Ammon's horn (tissue), 1 donor: ENCODE data around the gene POLRMT.
"Not testable (repeated sequence)": the region's sequence is repeated elsewhere in the genome, so short reads cannot be mapped to it uniquely, and the experiment has no call there.

ENCODE experiments used
- DNase-seq: peaks from one replicate; pipeline ENCODE4 v3.0.0-alpha.2; 2016; ENCODE audit warnings: low spot score

POLRMT gene

DNA sequence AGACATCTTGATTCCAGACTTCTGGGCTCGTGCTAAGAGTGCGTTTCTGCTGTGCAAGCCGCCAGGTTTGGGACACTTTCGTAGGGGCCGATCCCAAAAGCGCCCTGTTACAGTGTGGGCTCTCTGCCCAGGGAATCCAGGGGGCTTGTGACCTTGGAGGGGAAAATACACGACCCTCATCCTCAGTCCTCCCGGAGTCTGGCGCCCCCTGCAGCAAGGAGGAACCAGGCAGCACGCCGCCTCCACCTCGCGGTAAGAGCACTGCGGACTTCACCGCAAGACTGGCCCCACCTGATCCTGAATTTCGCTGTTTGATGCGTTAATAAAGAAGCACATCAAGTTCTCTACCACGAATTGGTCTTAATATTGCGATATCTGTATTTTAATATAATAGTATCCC is 5.2 kb downstream of the POLRMT start:
- DNase-seq = no peak

- not testable (repeated sequence) for DNase-seq
Observed at GRCh38 chr19:626566-626965, 6.8 kb downstream of the POLRMT start.

DNA sequence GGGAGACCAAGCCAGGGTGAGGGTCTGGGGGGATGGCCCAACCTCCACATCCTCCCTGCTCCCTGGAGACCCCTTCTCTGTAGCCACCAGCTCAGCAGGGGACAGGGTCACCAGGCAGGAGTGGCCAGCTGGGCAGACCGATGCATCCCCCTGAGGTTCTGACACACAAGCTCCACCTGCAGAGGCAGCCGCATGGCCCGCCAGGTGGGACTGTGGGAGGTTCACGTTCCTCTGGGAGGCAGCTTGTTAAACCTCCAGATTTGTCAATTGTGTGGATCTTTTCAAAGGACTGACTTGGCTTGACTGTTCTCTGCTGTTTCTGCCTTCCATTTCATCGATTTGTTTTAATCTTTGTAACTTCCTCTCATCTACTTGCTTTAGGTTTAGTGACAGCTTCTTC is 8.1 kb downstream of the POLRMT start:
- no peak for DNase-seq

- DNase-seq = no peak
Observed at GRCh38 chr19:624433-625109, 8.8 kb downstream of the POLRMT start.

DNA sequence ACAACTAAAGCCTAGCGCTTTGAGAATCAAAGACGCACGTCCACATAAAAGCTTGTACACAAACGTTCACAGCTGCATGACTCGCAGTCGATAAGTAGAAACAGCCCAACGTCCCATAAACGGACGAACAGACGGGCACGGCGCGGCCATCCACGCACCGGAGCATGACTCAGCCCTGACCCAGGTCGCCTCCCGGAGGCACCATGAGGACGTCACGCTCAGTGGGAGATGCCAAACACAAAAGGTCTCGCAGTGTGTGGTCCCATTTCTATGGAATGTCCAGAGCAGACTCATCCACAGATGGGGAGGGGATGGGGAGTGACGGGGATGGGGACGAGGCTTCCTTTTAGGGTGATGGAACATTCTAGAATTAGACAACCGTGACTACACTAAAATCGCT is 9.4 kb downstream of the POLRMT start:
- no peak for DNase-seq

- DNase-seq = no peak
Observed at GRCh38 chr19:623175-623916, 10.0 kb downstream of the POLRMT start.

GRCh38 chr19:622666-623065 is 10.7 kb downstream of the POLRMT start:
- DNase-seq = no peak

- no peak for DNase-seq
Observed at GRCh38 chr19:621819-622218, 11.5 kb downstream of the POLRMT start.

DNA sequence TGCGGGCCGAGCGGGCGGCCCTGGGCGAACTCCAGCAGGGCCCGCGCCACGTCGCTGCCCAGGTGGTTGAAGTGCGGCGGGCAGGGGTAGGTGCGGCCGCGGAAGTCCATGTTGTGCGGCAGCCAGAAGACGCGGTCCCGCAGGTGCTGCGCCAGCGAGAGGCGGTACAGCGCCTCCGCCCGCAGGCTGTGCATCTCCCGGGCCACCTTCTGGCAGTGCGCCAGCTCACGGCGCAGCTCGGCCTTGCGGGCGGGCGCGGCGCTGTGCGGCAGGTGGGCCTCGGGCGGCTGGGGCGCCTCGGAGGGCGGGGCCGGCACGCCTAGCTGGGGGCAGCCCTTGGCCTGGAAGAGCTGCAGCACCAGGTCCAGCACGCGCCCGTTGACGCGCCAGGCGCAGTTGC is 12.1 kb downstream of the POLRMT start:
- DNase-seq = not testable (repeated sequence)

GRCh38 chr19:620166-620862 is 13.0 kb downstream of the POLRMT start:
- no peak for DNase-seq

DNA sequence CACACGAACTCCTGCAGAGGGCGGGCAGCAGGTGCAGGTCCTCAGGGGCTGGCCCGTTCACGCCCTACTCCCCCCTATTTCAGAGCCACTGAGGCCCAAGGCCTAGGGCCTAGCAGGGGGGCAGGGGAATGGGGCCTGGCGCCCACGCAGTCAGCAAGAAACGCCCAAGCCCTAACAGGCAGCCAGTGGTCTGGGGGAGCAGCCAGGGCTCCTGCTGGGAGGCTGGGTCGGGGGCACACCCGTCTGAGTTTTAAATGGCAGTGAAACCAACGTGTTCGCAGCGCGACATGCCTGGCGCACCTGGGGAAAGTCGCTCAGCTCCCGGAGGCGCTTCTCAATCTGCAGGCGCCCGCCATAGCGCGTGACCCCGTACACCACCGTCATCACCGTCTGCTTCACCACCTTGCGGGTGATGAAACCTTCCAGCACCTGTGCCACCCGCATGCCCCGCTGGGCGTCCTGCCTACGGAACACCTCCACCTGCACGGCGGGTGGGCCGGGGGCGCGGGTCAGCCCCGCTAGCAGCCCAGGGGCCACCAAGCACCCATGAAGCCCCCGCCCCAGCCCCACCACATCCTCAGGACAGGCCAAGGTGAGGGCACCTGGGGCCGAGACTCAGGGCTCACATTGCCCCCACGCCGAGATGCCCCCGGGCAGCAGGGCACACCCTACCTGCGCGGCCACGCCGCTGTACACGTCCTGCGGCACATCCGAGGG is 13.9 kb downstream of the POLRMT start:
- DNase-seq = no peak

GRCh38 chr19:618674-619285 is 14.6 kb downstream of the POLRMT start:
- no peak for DNase-seq

- no peak for DNase-seq
Observed at GRCh38 chr19:618247-618619, 15.1 kb downstream of the POLRMT start.

DNA sequence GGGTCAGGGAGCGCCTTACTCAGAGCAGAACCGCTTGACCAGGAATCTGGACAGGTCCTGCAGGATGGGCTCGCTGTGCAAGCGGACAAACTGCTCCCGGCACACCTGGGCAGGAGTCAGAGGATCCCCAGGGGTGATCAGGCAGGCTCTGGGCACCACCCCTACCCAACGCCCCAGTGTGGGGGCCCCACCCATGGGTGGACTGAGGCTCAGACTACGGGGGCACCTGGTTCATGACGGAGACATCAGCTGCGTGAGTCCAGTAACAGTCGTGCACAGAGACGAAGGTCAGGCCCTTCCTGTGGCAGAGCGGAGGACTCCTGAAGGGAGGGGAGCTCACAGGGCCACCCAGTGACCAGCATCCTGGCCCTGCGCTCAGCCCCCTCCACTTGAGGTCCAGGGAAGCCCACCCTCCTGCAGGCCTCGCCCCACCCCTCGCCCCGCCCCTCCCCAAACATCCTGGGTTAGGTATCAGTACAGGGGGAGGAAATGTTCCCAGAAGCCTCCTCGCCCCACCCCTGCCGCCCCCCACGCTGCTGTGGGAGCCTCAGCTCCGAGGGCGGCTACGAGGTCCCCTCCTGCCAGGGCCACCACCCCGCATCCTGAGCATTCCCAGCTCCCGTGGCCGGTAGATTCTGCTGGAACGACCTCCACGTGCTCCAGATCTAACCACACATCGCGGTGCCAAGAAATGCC is 15.6 kb downstream of the POLRMT start:
- no peak for DNase-seq

DNA sequence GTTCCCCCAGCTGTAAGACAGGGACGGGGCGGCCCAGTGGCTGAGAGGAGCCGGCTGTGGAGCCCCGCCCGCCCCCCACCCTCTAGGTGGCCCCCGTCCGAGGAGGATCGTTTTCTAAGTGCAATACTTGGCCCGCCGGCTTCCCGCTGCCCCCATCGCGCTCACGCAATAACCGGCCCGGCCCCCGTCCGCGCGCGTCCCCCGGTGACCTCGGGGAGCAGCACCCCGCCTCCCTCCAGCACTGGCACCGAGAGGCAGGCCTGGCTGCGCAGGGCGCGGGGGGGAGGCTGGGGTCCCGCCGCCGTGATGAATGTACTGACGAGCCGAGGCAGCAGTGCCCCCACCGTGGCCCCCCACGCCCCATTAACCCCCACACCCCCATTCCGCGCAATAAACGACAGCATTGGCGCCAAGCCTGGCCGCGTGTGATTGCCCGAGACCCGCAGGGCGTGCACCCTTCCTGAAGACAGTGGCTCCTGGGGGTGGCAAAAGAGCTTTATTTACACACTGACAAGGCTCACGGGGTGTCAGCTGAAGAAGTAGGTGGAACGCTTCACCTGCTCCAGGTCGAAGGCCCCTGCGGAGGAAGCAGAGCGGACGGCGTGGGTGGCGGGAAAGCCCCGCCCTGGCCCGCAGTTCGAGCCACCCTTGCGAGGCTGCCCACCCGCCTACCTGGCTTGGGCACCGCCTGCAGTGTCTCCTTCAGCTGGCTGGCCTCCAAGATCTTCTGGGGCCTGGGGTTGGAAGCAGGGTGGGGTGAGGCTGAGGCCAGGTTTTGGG is 16.4 kb downstream of the POLRMT start:
- DNase-seq = no peak

- no peak for DNase-seq
Observed at GRCh38 chr19:616062-616700, 17.2 kb downstream of the POLRMT start.

DNA sequence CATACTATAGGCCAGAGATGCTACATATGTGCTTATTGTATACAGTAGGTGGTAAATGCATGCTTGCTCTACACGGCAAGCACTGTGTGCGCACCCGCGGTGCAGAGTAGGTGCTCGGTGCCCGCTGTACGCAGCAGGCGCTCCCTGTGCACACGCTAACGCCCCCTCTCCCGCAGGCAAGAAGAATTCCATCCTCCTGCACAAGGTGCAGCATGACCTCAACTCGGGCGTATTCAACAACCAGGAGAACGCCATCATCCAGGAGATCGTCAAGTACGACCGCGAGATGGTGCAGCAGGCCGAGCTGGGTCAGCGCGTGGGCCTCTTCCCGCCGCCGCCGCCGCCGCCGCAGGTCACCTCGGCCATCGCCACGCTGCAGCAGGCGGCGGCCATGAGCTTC is 17.7 kb downstream of the POLRMT start:
- no peak for DNase-seq

DNA sequence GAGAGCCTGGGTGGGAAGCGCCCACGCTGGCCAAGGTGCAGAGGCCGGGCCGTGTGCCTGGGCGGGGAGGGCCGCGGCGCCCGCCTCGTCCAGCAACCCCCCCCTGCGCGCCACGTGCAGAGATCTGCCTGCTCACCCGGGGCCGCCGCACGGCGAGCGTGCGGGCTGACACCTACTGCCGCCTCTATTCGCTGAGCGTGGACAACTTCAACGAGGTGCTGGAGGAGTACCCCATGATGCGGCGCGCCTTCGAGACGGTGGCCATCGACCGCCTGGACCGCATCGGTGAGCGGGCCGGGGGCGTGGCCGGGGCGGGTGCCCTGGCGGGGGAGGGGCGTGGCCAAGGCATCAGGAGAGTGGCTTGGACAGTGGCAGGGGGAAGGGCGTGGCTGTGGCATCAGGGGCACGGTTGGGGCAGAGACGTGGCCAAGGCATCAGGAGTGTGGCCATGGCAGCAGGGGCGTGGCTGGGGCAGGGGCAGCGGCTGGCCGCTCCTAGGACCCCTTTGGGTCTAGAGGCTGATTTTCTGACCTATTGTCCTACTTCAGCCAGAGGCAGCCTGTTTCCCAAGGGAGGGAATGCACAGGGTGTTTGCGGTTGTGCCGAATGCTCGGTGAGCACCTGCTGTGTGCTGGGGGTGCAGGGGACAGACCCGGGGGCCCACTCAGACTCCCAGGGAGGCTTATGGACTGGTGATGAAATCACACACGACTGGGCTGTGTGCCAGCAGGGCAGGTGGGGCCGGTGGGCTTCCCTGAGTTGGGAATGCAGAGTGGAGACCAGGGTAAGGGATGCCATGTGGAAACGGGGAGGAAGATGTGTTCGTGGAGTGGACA is 19.4 kb downstream of the POLRMT start:
- DNase-seq = no peak

- DNase-seq = no peak
Observed at GRCh38 chr19:612941-613340, 20.4 kb downstream of the POLRMT start.
